ENCODE results near the gene LONP2. TPM values are rescaled to one million over a fixed set of nuclear protein-coding genes. Genes with fewer than 3 reads are reported as not detected.

Gene LONP2
- total and polyA plus RNA-seq, 2 of the 13 experiments (the other 11 are each of a cell fraction or from before 2014, with no cell fraction given): 39.2 to 63.3 TPM

DNA sequence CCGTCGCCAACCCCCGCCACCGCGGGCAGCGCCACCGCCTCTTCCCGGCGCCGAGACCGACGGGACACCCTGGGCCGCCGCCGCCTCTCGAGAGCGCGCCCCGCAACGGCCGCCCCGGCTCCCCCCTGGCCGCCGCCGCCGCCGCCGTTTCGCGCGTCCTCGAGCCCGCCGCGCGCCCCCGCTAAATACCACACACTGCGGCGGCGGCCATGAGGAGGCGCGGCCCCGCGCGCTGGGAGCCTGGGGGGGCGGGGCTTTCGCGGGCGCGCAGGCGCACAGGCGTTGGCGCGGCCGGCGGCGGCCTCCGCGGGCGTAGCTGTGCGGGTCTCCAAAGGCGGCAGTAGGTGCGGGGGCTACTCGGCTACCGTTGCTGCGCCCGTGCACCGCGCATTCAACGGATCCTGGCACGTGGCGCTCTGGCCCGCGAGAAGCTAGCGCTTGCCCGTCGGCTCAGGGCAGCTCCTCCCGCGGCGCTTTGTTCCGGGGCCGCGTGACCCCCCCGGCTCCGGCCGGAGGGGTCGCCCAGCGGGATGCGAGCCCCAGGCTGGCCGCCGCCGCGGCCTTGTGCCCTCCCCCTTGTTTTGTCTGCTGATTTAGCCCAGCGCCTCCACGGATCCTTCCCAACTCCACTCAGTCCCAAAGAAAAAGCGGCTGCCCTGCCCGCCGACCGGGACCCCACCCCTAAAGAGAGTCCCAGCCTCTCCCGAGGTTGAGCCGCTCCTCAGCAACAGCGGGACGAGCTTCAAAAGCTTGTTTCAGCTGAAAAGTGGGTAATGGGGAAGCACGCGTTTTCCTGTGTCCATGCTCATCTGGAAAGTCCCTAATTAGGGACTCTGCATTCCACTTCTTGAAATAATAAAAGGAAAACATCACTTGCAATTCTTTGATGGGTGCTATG, 141.4 kb downstream of the LONP2 start, which contains the start of gene SIAH1 (continued):
- TF ChIP-seq RCOR2 (CRISPR knock-in tag; IDR thresholded peaks at IDR 0.05) (no peak), STAT5B (CRISPR knock-in tag; IDR thresholded peaks at IDR 0.05) (0 out of 2 replicates have a peak, but pooled peaks have one; percentile 13), ZSCAN9 (CRISPR knock-in tag; IDR thresholded peaks at IDR 0.05; ENCODE audit: borderline replicate concordance) (no peak), ZC3H4 (CRISPR knock-in tag; IDR thresholded peaks at IDR 0.05; ENCODE audit: borderline replicate concordance) (no peak), ZNF777 (CRISPR knock-in tag; IDR thresholded peaks at IDR 0.05) (peak; percentile 44; the same call in 1 of the 2 replicates), ZNF567 (CRISPR knock-in tag; IDR thresholded peaks at IDR 0.05; ENCODE audit: borderline replicate concordance) (no peak), HCFC1 (IDR thresholded peaks at IDR 0.05; ENCODE audit: low read depth, low read length) (peak; percentile 25; the same call in 1 of the 2 replicates), ZNF558 (CRISPR knock-in tag; IDR thresholded peaks at IDR 0.05; ENCODE audit: borderline replicate concordance) (peak; percentile 80; the same call in 1 of the 2 replicates), ZNF570 (CRISPR knock-in tag; IDR thresholded peaks at IDR 0.05; ENCODE audit: borderline replicate concordance) (no peak), ZNF441 (CRISPR knock-in tag; IDR thresholded peaks at IDR 0.05; ENCODE audit: borderline replicate concordance) (peak; percentile 67), ZNF451 (CRISPR knock-in tag; IDR thresholded peaks at IDR 0.05) (peak; percentile 85; the same call in 1 of the 2 replicates), SUZ12 (IDR thresholded peaks at IDR 0.05; ENCODE audit: low read depth, low read length) (no peak)
- TF ChIP-seq, protein P1, sequence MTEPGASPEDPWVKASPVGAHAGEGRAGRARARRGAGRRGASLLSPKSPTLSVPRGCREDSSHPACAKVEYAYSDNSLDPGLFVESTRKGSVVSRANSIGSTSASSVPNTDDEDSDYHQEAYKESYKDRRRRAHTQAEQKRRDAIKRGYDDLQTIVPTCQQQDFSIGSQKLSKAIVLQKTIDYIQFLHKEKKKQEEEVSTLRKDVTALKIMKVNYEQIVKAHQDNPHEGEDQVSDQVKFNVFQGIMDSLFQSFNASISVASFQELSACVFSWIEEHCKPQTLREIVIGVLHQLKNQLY (CRISPR knock-in tag; IDR thresholded peaks at IDR 0.05): no peak
- TF ChIP-seq, protein P2, sequence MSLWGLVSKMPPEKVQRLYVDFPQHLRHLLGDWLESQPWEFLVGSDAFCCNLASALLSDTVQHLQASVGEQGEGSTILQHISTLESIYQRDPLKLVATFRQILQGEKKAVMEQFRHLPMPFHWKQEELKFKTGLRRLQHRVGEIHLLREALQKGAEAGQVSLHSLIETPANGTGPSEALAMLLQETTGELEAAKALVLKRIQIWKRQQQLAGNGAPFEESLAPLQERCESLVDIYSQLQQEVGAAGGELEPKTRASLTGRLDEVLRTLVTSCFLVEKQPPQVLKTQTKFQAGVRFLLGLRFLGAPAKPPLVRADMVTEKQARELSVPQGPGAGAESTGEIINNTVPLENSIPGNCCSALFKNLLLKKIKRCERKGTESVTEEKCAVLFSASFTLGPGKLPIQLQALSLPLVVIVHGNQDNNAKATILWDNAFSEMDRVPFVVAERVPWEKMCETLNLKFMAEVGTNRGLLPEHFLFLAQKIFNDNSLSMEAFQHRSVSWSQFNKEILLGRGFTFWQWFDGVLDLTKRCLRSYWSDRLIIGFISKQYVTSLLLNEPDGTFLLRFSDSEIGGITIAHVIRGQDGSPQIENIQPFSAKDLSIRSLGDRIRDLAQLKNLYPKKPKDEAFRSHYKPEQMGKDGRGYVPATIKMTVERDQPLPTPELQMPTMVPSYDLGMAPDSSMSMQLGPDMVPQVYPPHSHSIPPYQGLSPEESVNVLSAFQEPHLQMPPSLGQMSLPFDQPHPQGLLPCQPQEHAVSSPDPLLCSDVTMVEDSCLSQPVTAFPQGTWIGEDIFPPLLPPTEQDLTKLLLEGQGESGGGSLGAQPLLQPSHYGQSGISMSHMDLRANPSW (CRISPR knock-in tag; IDR thresholded peaks at IDR 0.05; ENCODE audit: borderline replicate concordance): no peak
- TF ChIP-seq, protein P3, sequence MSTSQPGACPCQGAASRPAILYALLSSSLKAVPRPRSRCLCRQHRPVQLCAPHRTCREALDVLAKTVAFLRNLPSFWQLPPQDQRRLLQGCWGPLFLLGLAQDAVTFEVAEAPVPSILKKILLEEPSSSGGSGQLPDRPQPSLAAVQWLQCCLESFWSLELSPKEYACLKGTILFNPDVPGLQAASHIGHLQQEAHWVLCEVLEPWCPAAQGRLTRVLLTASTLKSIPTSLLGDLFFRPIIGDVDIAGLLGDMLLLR (CRISPR knock-in tag; IDR thresholded peaks at IDR 0.05): peak; percentile 48; the same call in 1 of the 2 replicates
- TF ChIP-seq, protein P4, sequence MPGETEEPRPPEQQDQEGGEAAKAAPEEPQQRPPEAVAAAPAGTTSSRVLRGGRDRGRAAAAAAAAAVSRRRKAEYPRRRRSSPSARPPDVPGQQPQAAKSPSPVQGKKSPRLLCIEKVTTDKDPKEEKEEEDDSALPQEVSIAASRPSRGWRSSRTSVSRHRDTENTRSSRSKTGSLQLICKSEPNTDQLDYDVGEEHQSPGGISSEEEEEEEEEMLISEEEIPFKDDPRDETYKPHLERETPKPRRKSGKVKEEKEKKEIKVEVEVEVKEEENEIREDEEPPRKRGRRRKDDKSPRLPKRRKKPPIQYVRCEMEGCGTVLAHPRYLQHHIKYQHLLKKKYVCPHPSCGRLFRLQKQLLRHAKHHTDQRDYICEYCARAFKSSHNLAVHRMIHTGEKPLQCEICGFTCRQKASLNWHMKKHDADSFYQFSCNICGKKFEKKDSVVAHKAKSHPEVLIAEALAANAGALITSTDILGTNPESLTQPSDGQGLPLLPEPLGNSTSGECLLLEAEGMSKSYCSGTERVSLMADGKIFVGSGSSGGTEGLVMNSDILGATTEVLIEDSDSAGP (CRISPR knock-in tag; IDR thresholded peaks at IDR 0.05; ENCODE audit: borderline replicate concordance): peak; percentile 90
- TF ChIP-seq, protein P5, sequence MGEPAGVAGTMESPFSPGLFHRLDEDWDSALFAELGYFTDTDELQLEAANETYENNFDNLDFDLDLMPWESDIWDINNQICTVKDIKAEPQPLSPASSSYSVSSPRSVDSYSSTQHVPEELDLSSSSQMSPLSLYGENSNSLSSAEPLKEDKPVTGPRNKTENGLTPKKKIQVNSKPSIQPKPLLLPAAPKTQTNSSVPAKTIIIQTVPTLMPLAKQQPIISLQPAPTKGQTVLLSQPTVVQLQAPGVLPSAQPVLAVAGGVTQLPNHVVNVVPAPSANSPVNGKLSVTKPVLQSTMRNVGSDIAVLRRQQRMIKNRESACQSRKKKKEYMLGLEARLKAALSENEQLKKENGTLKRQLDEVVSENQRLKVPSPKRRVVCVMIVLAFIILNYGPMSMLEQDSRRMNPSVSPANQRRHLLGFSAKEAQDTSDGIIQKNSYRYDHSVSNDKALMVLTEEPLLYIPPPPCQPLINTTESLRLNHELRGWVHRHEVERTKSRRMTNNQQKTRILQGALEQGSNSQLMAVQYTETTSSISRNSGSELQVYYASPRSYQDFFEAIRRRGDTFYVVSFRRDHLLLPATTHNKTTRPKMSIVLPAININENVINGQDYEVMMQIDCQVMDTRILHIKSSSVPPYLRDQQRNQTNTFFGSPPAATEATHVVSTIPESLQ (CRISPR knock-in tag; conservative IDR thresholded peaks at IDR 0.05): no peak
- TF ChIP-seq, protein P6, sequence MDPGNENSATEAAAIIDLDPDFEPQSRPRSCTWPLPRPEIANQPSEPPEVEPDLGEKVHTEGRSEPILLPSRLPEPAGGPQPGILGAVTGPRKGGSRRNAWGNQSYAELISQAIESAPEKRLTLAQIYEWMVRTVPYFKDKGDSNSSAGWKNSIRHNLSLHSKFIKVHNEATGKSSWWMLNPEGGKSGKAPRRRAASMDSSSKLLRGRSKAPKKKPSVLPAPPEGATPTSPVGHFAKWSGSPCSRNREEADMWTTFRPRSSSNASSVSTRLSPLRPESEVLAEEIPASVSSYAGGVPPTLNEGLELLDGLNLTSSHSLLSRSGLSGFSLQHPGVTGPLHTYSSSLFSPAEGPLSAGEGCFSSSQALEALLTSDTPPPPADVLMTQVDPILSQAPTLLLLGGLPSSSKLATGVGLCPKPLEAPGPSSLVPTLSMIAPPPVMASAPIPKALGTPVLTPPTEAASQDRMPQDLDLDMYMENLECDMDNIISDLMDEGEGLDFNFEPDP (CRISPR knock-in tag; conservative IDR thresholded peaks at IDR 0.05): peak; percentile 97
